ENCODE measurements around the gene C11orf68. TPM values are rescaled to one million over a fixed set of nuclear protein-coding genes. Genes with fewer than 3 reads are reported as not detected.

Gene C11orf68
- polyA plus RNA-seq (2012; ENCODE audit: missing spikeins): 14.8 TPM

DNA sequence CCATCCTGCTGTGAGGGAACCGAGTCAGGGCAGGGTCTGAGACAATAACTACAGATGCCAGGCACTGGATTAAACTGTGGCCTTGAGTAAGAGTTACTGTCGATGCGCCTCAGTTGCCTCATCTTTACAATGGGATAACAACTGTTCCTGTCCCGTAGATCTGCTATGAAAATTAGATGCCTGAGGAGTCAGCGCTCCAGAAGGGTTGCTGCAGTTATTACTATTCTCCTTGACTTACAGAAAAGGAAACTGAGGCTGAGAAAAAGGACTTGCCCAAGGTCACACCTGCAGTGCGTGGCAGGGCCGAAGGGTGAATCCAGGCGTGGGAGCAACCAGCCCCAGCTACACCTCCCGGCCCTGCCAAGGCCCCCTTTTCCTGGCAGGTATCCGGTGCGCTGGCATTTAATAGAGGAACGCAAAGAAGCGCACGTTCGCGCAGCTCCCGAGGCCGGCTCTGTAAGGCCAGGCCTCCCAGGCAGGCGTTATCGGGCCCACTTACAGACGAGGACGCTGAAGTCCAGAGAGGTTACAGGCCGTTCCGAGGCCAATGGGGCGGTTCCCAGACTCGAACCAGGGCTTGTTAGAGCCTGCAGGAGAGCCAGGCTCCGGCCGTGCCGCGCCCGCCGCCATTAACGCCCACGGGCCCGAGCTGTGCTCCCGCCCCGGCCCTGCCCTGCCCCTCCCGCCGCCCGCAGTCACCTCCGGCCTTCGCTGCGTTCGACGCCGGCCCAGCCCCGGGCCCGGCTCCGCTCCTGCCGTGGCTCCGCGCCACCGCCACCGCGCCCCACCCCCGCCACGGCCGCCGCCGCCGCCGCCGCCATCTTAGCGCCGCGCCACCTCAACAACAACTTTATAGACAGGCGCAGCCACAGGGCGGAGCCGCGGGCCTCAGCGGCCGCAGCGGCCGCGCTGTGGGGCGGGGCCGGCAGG lies at the start of gene C11orf68:
Gene C11orf68 (minus strand): TSS at position 852 of the 930 bp plus-strand sequence. CDS start 31 bp downstream, at position 821.
- TF ChIP-seq POLR2A (IDR thresholded peaks at IDR 0.05; ENCODE audit: low read depth, low read length) (peak; percentile 46; the same call in 1 of the 2 replicates), POLR2AphosphoS5 (IDR thresholded peaks at IDR 0.05; ENCODE audit: low read depth, low read length) (no peak), TAF1 (IDR thresholded peaks at IDR 0.05; ENCODE audit: borderline replicate concordance, low read depth, low read length) (peak; percentile 22; the same call in 1 of the 2 replicates)
- FAIRE-seq (peak; percentile 96), DNase-seq (ENCODE audit: insufficient read length) (no peak)

DNA sequence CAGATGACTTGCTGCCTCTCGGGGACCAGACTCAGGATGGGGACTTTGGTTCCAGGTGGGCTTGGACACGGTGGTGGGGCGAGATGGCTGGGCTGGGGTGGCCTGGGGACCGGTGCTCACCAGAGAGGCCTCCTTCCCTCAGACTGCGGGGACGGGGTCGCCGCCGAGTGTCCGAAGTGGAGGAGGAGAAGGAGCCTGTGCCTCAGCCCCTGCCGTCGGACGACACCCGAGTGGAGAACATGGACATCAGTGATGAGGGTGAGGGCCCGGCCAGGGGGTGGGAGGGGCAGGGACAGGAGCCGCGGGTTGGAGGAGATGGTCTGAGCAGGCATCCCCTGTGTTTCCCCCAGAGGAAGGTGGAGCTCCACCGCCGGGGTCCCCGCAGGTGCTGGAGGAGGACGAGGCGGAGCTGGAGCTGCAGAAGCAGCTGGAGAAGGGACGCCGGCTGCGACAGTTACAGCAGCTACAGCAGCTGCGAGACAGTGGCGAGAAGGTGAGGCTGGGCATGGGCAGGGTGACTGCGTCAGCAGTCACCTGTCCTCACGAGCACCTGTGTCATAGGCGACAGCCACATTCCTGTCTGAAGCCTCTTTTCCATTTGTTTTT lies 48.6 kb upstream of the C11orf68 start:
- DNase-seq (ENCODE audit: insufficient read length): no peak
- TF ChIP-seq TAF1 (IDR thresholded peaks at IDR 0.05; ENCODE audit: borderline replicate concordance, low read depth, low read length) (no peak), POLR2A (IDR thresholded peaks at IDR 0.05; ENCODE audit: low read depth, low read length) (no peak), POLR2AphosphoS5 (IDR thresholded peaks at IDR 0.05; ENCODE audit: low read depth, low read length) (no peak)
- no peak for FAIRE-seq

DNA sequence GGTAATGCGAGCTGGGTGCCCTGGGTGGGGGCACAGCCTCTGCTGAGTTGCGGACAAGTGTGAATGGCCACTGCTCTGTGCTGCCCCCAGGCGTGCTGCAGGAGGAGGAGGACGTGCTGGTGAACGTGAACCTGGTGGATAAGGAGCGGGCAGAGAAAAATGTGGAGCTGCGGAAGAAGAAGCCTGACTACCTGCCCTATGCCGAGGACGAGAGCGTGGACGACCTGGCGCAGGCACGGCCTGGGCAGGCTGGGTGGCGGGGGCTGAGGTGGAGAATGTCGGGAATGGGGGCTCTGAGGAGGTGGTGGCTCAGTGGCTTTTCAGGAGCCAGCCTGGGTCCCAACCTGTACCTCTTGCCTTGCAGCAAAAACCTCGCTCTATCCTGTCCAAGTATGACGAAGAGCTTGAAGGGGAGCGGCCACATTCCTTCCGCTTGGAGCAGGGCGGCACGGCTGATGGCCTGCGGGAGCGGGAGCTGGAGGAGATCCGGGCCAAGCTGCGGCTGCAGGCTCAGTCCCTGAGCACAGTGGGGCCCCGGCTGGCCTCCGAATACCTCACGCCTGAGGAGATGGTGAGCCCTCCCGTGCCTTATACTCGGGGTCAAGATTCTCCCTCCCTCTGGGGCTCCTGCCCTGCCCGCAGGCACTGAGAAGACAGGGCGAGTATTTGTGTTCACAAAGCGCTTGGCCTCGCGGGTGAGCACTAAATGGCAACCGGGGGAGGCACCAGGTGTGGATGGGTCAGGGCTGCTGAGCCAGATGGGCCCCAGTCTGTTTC lies 47.3 kb upstream of the C11orf68 start:
- TF ChIP-seq TAF1 (IDR thresholded peaks at IDR 0.05; ENCODE audit: borderline replicate concordance, low read depth, low read length) (no peak), POLR2AphosphoS5 (IDR thresholded peaks at IDR 0.05; ENCODE audit: low read depth, low read length) (no peak), POLR2A (IDR thresholded peaks at IDR 0.05; ENCODE audit: low read depth, low read length) (no peak)
- FAIRE-seq (no peak), DNase-seq (ENCODE audit: insufficient read length) (no peak)

DNA sequence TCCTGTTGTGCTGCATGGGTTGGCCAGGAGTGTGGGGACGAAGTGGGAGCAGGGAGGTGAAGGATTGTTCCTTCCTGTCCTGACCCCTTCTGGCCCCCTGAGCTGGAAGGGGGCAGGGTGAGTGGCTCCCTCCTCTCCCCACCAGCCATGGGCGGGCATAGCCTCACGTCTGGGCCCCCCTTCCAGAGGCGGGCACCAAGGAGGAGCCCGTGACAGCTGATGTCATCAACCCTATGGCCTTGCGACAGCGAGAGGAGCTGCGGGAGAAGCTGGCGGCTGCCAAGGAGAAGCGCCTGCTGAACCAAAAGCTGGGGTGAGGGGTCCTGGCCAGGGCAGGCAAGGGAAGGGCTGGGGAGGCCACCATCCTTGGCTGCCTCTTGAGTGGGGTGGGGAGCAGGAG lies 46.0 kb upstream of the C11orf68 start:
- FAIRE-seq (no peak), DNase-seq (ENCODE audit: insufficient read length) (no peak)
- TF ChIP-seq POLR2AphosphoS5 (IDR thresholded peaks at IDR 0.05; ENCODE audit: low read depth, low read length) (no peak), POLR2A (IDR thresholded peaks at IDR 0.05; ENCODE audit: low read depth, low read length) (no peak), TAF1 (IDR thresholded peaks at IDR 0.05; ENCODE audit: borderline replicate concordance, low read depth, low read length) (no peak)

DNA sequence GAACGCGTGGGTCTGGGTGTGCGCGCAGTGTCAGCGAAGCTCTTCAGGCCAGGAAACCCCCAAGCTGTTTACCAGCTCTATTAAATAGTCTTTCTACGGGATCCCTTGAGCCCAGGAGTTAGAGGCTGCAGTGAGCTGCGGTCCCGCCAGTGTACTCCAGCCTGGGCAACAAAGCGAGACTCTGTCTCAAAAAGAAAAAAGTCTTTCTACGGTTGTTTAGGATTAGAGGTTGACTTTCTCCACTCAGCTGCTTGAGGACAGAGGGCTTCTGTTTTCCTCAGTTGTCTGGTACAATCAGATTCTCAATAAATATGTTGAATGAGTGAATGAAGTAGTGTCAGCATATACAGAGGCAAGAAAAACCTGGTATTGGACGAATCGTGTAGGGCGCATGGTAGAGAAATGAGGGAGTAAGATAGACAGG lies 43.3 kb upstream of the C11orf68 start:
- no peak for TF ChIP-seq POLR2AphosphoS5 (IDR thresholded peaks at IDR 0.05; ENCODE audit: low read depth, low read length)
- no peak for TF ChIP-seq POLR2A (IDR thresholded peaks at IDR 0.05; ENCODE audit: low read depth, low read length)
- no peak for TF ChIP-seq TAF1 (IDR thresholded peaks at IDR 0.05; ENCODE audit: borderline replicate concordance, low read depth, low read length)
- no peak for DNase-seq (ENCODE audit: insufficient read length)
- peak; percentile 42 for FAIRE-seq

DNA sequence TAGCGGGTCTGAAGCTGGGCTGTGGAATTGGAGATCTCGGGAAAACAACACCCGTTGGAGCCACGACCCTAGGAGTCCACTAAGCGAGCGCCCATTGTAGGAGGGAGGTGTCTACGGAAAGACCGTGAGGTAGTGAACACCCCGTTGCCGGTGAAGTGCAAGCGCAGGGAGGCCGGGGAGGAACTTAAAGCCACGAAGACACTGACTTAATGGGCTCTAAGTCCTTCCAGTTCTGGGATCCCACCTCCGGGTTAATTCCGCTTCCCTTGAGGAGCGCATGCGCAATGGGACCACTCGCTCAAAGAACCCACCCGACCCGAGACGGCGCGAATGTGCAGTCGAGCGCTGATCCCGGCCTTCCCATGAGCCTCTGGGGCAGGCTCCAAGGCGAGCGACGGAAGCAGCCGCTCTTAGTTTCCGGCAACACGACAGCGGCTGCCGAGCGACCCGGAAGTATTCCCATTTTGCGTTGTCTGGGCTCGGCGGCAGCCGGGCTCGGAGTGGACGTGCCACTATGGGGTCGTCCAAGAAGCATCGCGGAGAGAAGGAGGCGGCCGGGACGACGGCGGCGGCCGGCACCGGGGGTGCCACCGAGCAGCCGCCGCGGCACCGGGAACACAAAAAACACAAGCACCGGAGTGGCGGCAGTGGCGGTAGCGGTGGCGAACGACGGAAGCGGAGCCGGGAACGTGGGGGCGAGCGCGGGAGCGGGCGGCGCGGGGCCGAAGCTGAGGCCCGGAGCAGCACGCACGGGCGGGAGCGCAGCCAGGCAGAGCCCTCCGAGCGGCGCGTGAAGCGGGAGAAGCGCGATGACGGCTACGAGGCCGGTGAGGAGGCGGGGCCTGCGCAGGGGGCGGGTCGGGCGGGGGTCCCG lies 42.6 kb upstream of the C11orf68 start, which contains the start of gene SART1:
Gene SART1 (plus strand): TSS at position 468 of the 874 bp plus-strand sequence. CDS start 47 bp downstream, at position 515.
- TF ChIP-seq POLR2AphosphoS5 (IDR thresholded peaks at IDR 0.05; ENCODE audit: low read depth, low read length) (peak; percentile 91), POLR2A (IDR thresholded peaks at IDR 0.05; ENCODE audit: low read depth, low read length) (peak; percentile 91), TAF1 (IDR thresholded peaks at IDR 0.05; ENCODE audit: borderline replicate concordance, low read depth, low read length) (peak; percentile 95)
- FAIRE-seq (peak; percentile 100), DNase-seq (ENCODE audit: insufficient read length) (peak; percentile 99)

DNA sequence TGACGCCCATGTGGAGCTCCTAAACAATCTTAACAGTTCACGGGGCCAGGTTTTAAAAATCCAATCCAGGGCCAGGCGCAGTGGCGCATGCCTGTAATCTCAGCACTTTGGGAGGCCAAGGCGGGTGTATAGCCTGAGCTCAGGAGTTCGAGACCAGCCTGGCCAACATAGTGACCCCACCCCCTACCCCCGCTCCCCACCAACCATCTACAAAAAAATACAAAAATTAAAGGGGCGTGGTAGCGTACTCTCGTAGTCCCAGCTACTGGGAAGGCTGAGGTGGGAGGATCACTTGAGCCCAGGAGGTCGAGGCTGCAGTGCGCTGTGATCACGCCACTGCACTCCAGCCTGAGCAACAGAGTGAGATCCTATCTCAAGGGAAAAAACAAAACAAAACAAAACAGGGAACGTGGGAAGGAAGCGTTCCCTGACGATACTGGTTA lies 42.0 kb upstream of the C11orf68 start:
- no peak for FAIRE-seq
- DNase-seq (ENCODE audit: insufficient read length): no peak
- no peak for TF ChIP-seq POLR2AphosphoS5 (IDR thresholded peaks at IDR 0.05; ENCODE audit: low read depth, low read length)
- no peak for TF ChIP-seq TAF1 (IDR thresholded peaks at IDR 0.05; ENCODE audit: borderline replicate concordance, low read depth, low read length)
- TF ChIP-seq POLR2A (IDR thresholded peaks at IDR 0.05; ENCODE audit: low read depth, low read length): no peak

DNA sequence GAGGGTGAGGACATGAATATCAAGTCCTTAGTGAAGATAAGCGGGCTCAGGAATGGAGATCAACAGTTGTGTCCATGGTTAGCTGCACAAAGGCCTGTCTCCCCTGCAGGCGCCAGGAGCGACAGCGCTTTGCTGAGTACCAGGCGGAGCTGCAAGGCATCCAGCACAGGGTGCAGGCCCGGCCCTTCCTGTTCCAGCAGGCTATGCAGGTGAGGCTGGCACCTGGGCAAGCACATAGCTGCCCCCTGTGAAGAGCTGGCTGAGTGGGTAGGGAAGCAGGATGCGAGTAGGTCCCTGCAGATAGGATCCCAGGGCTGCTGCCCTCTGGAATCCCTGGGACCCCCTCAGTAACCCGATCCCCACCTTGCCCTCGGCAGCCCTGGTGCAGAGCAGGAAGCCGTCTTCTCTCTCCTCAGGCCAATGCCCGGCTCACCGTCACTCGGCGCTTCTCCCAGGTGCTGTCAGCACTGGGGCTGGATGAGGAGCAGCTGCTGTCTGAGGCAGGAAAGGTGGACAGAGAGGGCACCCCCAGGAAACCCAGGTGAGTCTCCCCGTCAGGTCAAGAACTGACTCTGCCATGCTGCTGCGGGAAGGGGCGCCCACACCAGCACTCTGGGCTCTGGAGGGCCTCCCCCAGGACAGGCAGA lies 40.0 kb upstream of the C11orf68 start:
- FAIRE-seq (no peak), DNase-seq (ENCODE audit: insufficient read length) (no peak)
- TF ChIP-seq POLR2AphosphoS5 (IDR thresholded peaks at IDR 0.05; ENCODE audit: low read depth, low read length) (no peak), POLR2A (IDR thresholded peaks at IDR 0.05; ENCODE audit: low read depth, low read length) (no peak), TAF1 (IDR thresholded peaks at IDR 0.05; ENCODE audit: borderline replicate concordance, low read depth, low read length) (no peak)

DNA sequence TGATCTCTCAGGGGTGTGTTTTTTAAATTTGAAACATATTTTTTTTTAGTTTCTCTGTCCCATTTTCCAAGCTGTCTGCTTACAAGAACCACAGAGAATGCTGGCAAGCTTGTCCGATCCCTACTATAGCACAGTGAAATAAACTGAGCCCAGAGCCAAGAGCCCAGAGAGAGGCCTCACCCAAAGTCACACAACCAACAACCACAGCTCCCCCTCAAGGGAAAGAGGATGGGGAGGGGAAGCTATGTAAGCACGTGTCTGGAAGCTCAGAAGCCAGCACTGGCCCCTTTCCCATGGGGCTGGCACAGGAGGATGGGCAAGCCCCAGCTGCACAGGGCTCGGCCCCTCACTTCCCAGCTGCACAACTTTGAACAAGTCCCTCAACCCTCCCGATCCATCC lies 39.4 kb upstream of the C11orf68 start:
- FAIRE-seq: no peak
- TF ChIP-seq POLR2A (IDR thresholded peaks at IDR 0.05; ENCODE audit: low read depth, low read length) (no peak), POLR2AphosphoS5 (IDR thresholded peaks at IDR 0.05; ENCODE audit: low read depth, low read length) (no peak), TAF1 (IDR thresholded peaks at IDR 0.05; ENCODE audit: borderline replicate concordance, low read depth, low read length) (no peak)
- no peak for DNase-seq (ENCODE audit: insufficient read length)

DNA sequence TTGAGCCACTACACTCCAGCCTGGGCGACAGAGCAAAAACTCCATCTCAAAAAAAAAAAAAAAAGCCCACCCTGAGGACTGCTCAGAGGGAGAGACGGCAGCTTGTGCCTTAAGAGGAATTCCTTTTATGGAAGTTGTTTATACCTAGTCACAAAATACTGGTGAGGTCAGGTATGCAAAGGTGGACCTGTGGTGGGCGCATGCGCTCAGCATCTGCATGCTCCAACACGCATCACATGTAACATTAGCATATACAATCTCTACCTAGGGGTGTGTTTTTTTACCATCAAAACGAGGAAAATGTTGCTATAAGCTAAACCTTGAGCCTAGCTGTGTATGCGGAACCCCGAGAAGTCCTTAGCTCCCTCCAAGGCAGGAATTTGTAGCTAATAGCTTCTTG lies 35.9 kb upstream of the C11orf68 start:
- FAIRE-seq (no peak), DNase-seq (ENCODE audit: insufficient read length) (no peak)
- TF ChIP-seq POLR2A (IDR thresholded peaks at IDR 0.05; ENCODE audit: low read depth, low read length): no peak
- TF ChIP-seq TAF1 (IDR thresholded peaks at IDR 0.05; ENCODE audit: borderline replicate concordance, low read depth, low read length): no peak
- TF ChIP-seq POLR2AphosphoS5 (IDR thresholded peaks at IDR 0.05; ENCODE audit: low read depth, low read length): no peak

Data from GM12892 (cell line).